H7 (cell line): Measurements from ENCODE around the gene DTNA. TPM values are rescaled to one million over a fixed set of nuclear protein-coding genes. Genes with fewer than 3 reads are reported as not detected.

ENCODE experiments used
- DNase-seq: peaks from one replicate; pipeline ENCODE4 v3.0.0; 2012
- H3K27me3 ChIP-seq: 2 replicates; pipeline ENCODE4 v1.6.0; 2011; ENCODE audit warnings: mild to moderate bottlenecking, low read length; ENCODE audit not compliant: control insufficient read depth, insufficient read depth
- H3K36me3 ChIP-seq: replicated peaks from 2 replicates; pipeline ENCODE4 v1.5.1; 2011; ENCODE audit warnings: low read length; ENCODE audit not compliant: control insufficient read depth, insufficient read depth
- H3K4me3 ChIP-seq: 2 replicates; pipeline ENCODE4 v1.5.1; 2011; ENCODE audit warnings: low read depth, mild to moderate bottlenecking, control low read depth, low read length, moderate library complexity; ENCODE audit not compliant: insufficient read depth
- total RNA-seq: library from RNA; depleted of rRNA; stranded (reverse); fragments of >200 nt; shearing (Covaris generic); gene quantifications from 2 replicates; pipeline ENCODE4 v1.2.3, GENCODE V29; 2014

DTNA gene
- total RNA-seq, 1 experiment from 2014 or later, result 30.1 TPM

GRCh38 chr18:34848695-34849094 lies 138.6 kb downstream of the DTNA start:
- no peak overlapping the region for H3K4me3 ChIP-seq
- no peaks in the 10 kb centered on the region; the same call in 1 of the 2 replicates for H3K36me3 ChIP-seq
- DNase-seq, result no peak
- no peaks in the 10 kb centered on the region for H3K27me3 ChIP-seq

GRCh38 chr18:34857320-34857719 lies 147.2 kb downstream of the DTNA start:
- H3K36me3 ChIP-seq, result no peaks in the 10 kb centered on the region; the same call in 1 of the 2 replicates
- no peak for DNase-seq

GRCh38 chr18:34858188-34858587 lies 148.1 kb downstream of the DTNA start:
- no peaks in the 10 kb centered on the region; the same call in 1 of the 2 replicates for H3K36me3 ChIP-seq
- no peak overlapping the region for H3K4me3 ChIP-seq
- H3K27me3 ChIP-seq, result no peaks in the 10 kb centered on the region
- DNase-seq, result no peak

More at GRCh38 chr18:34857320-34857719, 147.2 kb downstream of the DTNA start:
- no peak overlapping the region for H3K4me3 ChIP-seq
- H3K27me3 ChIP-seq, result no peaks in the 10 kb centered on the region

DNA sequence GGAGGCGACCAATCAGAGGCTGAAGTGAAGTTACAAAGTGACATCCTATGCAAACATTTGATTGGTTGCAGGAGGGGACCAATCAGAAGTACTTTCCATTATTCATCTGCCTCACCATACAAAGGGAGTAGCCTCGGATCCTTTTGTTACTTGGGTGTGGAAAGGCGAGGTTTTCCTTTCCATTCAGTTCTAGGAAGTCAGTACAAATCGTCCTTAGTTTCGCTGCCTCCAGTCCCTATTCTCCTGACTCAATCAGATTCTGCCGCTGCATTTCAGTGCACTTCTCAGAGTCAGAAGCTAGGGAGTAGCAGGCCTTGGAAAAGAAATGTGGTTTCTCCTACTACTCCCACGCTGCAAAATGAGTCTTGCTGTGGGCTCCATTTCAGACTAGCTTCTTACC lies 149.4 kb downstream of the DTNA start:
- no peak for DNase-seq
- no peaks in the 10 kb centered on the region for H3K27me3 ChIP-seq
- H3K4me3 ChIP-seq, result no peak overlapping the region
- H3K36me3 ChIP-seq, result no peaks in the 10 kb centered on the region; the same call in 1 of the 2 replicates

DNA sequence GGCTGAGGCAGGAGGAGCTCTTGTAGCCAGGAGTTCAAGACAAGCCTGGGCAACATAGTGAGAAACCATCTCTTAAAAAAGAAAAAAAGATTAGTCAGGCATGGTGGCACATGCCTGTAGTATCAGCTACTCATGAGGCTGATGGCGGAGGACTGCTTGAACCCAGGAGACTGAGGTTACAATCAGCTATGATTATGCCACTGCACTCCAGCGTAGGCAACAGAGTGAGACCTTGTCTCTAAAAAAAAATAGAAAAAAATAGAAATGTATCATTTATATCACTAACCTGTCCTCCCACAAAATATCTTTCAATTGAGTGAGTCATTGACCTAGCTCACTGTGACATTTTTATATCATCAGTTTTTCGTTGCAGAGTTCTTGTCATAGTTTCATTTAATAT lies 152.5 kb downstream of the DTNA start:
- no peak overlapping the region for H3K4me3 ChIP-seq
- DNase-seq, result no peak
- H3K36me3 ChIP-seq, result no peaks in the 10 kb centered on the region; the same call in 1 of the 2 replicates
- no peaks in the 10 kb centered on the region for H3K27me3 ChIP-seq

- no peak for DNase-seq
- no peaks in the 10 kb centered on the region; the same call in 1 of the 2 replicates for H3K36me3 ChIP-seq
- H3K4me3 ChIP-seq, result no peak overlapping the region
- H3K27me3 ChIP-seq, result no peaks in the 10 kb centered on the region
These were observed 153.6 kb downstream of the DTNA start for GRCh38 chr18:34863702-34864101.

GRCh38 chr18:34864836-34865497 lies 154.9 kb downstream of the DTNA start:
- Histone ChIP-seq H3K27me3 (no peaks in the 10 kb centered on the region), H3K36me3 (no peaks in the 10 kb centered on the region; the same call in 1 of the 2 replicates), H3K4me3 (no peak overlapping the region)
- DNase-seq, result no peak

DNA sequence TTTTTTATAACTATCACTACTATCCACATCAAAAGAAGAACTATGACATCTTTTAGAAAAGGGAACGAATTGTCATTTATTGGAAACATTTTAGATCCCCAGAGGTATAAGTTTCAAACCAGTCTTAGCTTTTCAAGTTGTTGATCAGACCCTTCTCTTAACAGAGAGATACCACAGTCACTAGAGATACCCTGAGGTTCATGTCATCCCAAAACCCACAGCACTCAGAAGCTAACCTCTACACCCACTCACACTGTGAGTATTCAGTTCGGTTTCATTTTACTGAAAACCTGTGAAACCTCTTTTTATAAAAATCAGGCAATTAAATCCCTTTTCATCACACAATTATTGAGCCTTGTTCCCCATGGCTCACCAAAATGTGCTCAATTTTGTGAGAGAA lies 156.2 kb downstream of the DTNA start:
- no peak for DNase-seq
- Histone ChIP-seq H3K27me3 (no peaks in the 10 kb centered on the region), H3K36me3 (no peaks in the 10 kb centered on the region; the same call in 1 of the 2 replicates), H3K4me3 (no peak overlapping the region)

GRCh38 chr18:34866739-34867138 lies 156.6 kb downstream of the DTNA start:
- no peak overlapping the region for H3K4me3 ChIP-seq
- H3K27me3 ChIP-seq, result no peaks in the 10 kb centered on the region
- DNase-seq, result peak; percentile 52
- no peaks in the 10 kb centered on the region; the same call in 1 of the 2 replicates for H3K36me3 ChIP-seq

GRCh38 chr18:34867520-34867919 lies 157.4 kb downstream of the DTNA start:
- DNase-seq, result peak; percentile 70

DNA sequence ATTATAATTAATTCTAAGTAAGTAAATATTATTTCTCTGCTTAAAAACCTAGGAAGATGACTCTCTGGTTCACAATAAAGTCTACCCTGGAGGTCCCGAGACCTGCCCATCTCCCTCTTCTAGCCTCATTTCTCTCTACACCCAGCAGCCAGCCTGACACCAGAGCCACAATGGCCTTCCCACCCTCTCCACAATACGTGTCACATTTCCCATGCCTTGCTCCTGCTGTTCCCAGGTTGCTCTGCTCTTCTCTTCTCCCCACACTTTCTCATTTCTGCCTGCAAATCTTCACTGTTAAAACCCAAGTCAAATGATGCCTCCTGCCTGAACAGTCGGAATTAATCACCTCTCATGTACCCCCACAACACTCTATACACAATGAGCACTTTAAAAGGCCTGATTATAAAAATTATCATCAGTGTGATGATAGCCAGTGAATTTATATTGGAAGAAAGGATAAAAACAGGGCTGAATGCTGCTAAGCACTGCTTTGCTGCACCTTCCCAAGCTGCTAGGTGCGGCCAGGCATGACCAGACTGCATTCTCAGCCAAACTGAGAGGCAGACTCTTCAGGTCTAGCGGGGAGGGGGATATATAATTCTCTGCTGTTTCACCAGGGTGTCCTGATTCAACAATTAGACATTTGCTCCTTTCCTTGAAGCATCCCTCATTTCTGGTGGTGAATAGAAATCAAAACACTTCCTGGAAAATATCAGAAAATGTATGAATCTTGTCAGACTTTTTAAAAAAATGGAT lies 160.6 kb downstream of the DTNA start:
- no peak overlapping the region for H3K4me3 ChIP-seq
- no peaks in the 10 kb centered on the region; the same call in 1 of the 2 replicates for H3K36me3 ChIP-seq
- no peaks in the 10 kb centered on the region for H3K27me3 ChIP-seq
- no peak for DNase-seq

More at GRCh38 chr18:34867520-34867919, 157.4 kb downstream of the DTNA start:
- Histone ChIP-seq H3K27me3 (no peaks in the 10 kb centered on the region), H3K36me3 (no peaks in the 10 kb centered on the region; the same call in 1 of the 2 replicates), H3K4me3 (no peak overlapping the region)

- Histone ChIP-seq H3K4me3 (no peak overlapping the region), H3K27me3 (no peaks in the 10 kb centered on the region), H3K36me3 (no peaks in the 10 kb centered on the region)
- DNase-seq, result no peak
These were observed 161.3 kb downstream of the DTNA start for GRCh38 chr18:34871435-34871834.

GRCh38 chr18:34872066-34872465 lies 162.0 kb downstream of the DTNA start:
- H3K36me3 ChIP-seq, result no peaks in the 10 kb centered on the region
- H3K4me3 ChIP-seq, result no peak overlapping the region
- H3K27me3 ChIP-seq, result no peaks in the 10 kb centered on the region
- DNase-seq, result no peak

DNA sequence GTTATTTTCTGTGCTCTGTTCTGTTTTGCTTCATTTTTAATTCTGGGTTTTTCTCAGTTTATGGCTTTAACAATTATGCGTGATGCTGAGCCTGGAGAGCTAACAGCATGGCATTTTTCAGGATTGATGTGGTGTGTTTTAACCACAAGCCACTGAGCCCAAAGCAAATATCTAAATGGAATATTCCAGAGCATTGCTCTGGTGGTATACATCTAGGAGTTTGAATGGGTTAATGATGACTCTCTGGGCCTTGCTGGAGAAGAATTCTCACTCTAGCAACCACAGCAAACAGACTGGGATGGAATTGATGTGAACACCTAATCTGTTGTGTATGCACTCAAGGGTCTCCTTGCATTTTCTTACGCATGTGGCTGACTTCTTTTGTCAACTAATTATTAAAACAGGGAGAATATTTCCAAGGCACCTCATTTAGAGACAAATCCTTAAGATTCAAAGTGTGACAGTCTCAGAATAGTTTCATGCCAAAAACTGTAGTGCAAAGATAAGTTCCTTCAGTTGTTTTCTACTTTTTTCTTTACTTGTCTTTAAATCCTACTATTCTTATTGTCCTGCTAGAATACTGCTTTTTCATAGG lies 164.0 kb downstream of the DTNA start:
- DNase-seq, result no peak
- H3K4me3 ChIP-seq, result no peak overlapping the region
- no peaks in the 10 kb centered on the region for H3K27me3 ChIP-seq
- H3K36me3 ChIP-seq, result no peaks in the 10 kb centered on the region

DNA sequence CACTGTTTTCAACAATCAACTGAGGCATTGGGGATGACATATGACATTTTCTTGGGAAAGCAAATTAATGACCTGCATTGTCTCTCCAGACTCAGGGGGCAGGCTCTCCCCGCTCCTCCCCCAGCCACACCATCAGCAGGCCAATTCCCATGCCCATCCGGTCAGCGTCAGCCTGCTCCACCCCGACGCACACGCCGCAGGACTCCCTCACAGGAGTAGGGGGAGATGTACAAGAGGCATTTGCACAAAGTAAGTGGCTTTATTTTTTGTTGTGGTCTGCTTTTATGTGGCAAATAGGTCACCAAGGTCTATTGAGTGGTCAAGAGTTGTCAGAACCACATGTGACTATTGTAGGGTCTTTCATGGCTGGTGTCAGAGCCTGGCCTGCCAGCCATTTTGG lies 165.1 kb downstream of the DTNA start:
- no peak overlapping the region for H3K4me3 ChIP-seq
- H3K36me3 ChIP-seq, result no peaks in the 10 kb centered on the region
- no peak for DNase-seq
- H3K27me3 ChIP-seq, result no peaks in the 10 kb centered on the region
